Measurements from ENCODE around the gene CCDC93.
A peak's percentile ranks its signal among the peaks of the same experiment; 100 is the strongest.

Gene CCDC93, protein sequence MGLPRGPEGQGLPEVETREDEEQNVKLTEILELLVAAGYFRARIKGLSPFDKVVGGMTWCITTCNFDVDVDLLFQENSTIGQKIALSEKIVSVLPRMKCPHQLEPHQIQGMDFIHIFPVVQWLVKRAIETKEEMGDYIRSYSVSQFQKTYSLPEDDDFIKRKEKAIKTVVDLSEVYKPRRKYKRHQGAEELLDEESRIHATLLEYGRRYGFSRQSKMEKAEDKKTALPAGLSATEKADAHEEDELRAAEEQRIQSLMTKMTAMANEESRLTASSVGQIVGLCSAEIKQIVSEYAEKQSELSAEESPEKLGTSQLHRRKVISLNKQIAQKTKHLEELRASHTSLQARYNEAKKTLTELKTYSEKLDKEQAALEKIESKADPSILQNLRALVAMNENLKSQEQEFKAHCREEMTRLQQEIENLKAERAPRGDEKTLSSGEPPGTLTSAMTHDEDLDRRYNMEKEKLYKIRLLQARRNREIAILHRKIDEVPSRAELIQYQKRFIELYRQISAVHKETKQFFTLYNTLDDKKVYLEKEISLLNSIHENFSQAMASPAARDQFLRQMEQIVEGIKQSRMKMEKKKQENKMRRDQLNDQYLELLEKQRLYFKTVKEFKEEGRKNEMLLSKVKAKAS

DNA sequence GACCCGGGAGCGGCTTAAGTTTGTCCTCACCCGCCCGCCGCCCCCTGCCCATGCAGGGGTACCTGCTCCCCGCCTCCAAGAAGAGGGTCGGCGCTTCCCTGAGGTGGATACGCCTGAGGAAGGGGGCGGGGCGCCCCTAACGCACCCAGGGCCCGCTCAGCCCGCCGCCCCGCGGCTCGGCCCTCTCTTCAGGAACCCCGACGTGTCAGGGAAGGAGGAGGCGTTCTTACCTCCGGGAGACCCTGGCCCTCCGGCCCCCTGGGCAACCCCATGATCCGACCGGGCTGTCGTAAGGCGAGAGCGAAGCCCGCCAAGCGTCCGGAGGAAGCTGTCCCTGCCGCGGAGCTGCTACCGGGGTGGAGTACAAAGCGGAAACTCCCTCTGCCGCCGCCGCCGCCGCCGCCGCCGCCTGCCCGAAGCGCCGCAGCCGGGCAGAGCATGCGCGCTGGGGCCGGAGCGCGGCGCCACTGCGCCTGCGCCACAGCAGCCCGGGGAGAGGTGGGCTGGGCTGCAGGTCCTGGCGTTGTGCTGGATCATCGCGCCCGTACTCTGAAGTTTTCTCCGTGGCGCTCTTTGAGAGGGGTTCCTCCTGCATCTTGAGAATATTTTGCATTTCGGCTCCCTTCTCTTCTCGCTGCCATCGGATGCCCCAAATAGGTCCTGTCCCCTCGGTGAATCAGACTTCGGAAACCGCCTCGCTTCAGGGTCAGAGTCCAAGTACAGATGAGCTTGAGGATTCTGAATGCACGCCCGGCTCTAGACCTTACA, at the start of gene CCDC93:
CCDC93 (minus strand) TSS at position 347 of the 768 bp plus-strand sequence; CDS start at position 272, 75 bp downstream.
- DNase-seq: peak; percentile 89

GRCh38 chr2:118062669-118063068, 48.8 kb upstream of the CCDC93 start:
- DNase-seq: no peak

GRCh38 chr2:118062048-118062447, 48.2 kb upstream of the CCDC93 start:
- DNase-seq: no peak

DNA sequence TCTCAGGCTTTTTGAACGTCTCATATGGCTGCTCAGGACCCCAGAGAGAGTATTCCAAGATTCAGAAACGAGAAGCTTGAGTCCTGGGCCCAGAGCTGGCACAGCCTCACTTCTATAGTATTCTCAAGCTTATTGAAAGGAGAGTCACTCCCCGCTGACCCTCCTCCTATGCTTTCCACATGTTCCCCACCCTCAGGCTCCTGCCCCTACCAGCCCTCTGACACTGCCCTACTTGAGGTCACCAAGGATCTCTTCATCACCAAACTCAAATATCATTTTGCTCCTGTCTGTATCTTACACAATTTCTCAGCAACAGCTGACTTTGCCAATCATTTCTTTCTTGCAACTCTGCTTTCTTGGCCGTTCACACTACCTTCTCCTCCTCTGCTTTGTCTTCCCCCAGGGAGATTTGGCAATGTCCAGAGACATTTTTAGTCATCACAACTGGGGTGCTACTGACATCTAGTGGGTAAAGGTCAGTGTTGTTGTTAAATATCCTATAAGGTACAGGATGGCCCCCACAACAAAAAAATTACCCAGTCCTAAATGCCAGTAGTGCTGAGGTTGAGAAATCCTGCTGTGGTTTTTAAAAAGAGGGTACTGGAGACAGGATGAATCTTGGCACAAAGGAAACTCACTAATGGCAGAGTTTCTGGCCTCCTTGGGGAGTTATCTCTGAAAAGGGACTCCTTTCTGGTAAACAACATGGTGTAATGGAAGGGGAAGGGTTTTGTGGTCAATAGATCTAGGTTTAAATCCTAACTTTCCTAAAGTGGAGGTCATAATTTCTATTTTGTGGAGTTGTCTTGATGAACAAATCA, 47.5 kb upstream of the CCDC93 start:
- no peak for DNase-seq

DNA sequence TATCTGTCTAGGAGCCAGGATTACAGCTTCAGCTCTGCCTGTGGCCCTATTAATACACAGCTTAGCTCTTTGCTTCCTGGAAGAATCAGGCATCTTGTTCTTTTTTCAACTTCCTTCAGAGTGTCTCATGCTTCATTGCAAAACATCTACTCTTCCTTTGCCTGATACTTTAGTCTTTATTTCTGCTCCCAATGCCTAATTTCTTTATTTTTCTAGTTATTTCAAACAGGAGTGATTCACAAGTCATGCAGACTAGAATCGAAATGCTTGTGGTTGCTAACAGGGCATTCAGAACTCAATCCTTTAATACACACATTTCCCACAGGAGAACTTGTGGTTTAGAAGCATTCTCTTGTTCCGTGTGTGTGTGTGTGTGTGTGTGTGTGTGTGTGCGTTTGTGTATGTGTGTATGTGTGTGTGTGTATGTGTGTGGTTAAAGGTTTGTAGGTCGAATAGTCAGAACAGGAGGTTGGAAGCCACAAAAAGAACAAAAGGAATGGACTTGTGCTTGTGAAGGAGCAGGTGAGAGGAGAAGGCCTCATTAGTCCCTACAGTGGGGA, 46.1 kb upstream of the CCDC93 start:
- DNase-seq: no peak

DNA sequence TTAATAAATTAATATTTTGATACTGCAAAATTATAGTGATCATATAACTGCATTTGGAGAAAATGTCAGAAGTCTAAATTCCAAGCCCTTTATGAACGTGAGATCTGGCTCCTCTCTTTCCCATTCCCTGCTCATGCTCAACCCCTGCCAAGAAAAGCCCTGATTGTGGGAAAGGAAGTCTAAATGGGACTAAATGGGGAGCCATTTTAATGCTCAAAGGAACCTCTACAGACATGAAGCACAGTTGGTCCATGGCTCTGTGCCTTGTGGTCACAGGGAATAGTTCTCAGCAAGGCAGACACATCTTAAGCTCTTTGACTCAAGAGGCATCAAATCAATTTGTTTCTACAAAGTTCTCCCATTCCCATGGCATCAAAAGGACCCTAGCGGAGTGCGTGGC, 45.1 kb upstream of the CCDC93 start:
- DNase-seq: no peak

GRCh38 chr2:118056801-118057200, 42.9 kb upstream of the CCDC93 start:
- no peak for DNase-seq

DNA sequence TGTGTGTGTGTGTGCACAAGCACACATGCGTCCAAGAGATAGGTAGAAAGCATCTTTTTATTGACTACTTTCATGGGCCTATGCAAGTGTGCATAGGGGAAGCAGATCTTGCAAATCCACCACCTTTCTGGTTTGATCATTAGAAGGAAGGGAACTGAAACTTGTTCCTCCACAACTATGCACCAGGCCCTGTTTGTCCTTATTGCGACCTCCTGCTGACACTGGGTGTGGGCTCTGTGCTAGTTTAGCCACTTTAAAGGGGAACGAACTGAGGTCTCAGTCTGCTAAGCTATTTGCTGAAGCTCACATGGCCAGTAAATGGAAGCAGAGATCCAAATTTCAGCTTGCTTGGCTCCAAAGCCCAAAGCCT, 42.3 kb upstream of the CCDC93 start:
- DNase-seq: no peak

DNA sequence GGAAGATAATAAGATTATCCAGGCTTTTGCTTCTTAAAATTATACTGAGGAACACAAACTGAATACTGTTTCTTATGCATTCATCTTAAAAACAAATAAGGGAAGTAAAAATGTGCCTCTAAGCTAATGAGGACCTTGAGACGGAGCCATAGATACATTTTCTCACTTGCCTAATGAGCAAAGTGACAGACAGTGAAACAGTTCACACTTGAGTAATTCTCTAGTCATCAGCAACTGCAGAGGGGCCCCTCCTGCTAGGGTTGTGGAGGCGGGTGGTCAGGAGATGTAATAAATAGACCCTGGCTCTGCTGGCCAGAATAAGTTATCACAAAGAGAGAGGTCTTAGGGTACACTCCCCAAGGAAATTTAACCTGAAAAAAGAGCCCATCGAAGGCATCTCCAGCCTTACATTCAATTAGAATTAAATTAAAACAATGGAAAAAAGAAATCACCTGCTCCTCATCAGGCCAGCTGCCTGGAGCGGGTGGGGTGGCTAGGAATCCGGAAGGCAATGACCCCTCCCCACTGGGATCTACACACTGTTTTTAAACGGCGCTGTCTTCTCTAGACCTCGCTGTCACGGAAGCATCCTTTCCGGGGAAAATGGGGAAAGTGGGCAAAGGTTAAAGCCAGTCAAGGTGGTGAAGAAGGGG, 41.8 kb upstream of the CCDC93 start:
- no peak for DNase-seq

DNA sequence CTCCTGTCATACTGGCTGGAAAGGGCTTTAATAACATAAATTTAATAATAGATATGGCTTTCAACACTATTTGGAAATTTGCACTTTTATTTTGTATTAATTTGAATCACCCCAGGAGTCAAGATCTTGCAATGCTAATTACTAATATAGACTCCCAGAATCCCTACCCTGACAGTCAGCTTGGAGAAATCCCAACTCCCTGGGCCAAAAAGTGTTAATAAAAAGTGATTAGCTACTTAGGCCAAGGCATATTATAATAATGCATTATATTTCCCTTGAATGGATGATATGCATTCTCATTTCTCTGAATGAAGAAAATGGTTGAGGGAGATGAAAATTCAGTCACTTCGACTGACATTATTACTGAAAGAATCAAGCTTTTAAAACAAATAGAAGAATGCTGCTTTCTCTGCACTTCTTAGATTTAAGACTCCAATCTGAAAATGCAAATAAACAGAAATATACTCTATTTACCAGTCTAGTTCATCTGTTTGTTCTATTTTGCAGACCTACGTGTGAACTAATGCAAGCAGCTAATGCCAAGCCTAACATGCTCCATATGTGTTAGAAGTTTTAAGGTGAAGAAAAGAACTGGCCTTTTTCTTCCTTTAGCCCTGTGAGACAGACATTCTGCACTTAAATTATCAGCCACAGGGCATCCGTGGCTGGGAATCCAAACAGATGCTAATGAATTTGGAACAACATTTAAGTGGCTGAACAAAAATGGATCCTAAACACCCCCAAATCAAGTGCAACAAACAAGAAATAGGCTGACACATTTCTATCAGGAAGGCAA, 40.5 kb upstream of the CCDC93 start:
- DNase-seq: no peak

DNA sequence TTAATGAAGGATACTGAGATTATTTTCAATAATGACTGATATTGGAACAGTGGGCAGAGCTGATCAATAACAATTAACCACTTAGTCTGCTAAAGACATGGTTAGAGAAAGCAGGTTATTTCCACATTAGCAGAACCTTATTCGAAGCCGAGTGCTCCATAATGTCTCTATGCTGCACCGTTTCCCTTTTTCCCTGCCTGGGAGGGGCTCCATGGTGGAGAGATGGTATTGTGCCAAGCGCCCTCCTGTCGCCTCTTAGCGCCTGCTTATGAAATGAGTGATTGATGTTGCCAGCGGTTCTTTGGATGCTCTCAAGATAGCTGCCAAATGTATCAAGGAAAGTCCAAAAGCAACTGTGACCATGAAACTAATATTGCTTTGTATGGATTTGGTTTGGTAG, 39.8 kb upstream of the CCDC93 start:
- DNase-seq: no peak

DNA sequence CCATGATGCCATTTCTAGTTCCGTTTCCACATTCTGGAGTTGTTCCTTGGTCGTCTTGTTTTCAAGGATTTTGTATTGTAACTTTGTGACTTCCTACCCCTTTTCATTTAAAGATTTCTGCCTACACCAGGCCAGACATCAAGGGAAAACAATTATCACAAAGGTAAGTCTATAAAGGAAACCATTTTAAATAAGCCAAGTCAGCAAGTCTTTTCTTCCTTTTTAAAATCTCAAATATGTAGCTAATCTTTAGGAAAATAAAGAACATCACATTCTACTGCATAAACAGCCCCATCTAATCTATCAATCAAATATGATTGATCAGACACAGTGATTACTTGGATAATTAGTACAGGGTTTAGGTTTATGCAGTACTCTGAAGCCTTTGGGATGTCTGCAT, 38.6 kb upstream of the CCDC93 start:
- DNase-seq: no peak

GRCh38 chr2:118051826-118052358, 38.0 kb upstream of the CCDC93 start:
- DNase-seq: no peak

GRCh38 chr2:118050974-118051373, 37.1 kb upstream of the CCDC93 start:
- DNase-seq: no peak

DNA sequence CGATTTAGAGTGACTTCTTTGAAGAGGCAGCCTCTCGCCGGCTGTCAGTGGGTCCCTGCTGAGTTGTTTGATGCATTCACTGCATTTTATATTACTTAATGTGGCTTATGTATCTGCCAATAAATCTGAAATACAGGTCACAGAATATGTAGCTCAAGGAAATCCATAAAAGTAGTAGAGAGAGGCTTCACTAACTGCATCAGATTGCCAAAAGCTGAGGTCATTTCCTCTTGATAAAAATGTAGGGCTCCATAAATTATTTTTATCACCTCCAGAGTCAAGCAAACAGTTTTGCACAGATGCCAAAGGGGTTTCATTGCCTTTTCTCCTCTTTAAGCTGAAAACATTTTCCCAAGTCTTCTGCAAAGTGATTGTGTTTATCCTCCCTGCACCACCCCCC, 36.5 kb upstream of the CCDC93 start:
- DNase-seq: no peak

- DNase-seq: no peak
Measured at GRCh38 chr2:118049816-118050140, 35.9 kb upstream of the CCDC93 start.

- DNase-seq: no peak
Measured at GRCh38 chr2:118049140-118049815, 35.4 kb upstream of the CCDC93 start.

GRCh38 chr2:118048401-118048800, 34.5 kb upstream of the CCDC93 start:
- no peak for DNase-seq

- no peak for DNase-seq
Measured at GRCh38 chr2:118047380-118047826, 33.5 kb upstream of the CCDC93 start.

DNA sequence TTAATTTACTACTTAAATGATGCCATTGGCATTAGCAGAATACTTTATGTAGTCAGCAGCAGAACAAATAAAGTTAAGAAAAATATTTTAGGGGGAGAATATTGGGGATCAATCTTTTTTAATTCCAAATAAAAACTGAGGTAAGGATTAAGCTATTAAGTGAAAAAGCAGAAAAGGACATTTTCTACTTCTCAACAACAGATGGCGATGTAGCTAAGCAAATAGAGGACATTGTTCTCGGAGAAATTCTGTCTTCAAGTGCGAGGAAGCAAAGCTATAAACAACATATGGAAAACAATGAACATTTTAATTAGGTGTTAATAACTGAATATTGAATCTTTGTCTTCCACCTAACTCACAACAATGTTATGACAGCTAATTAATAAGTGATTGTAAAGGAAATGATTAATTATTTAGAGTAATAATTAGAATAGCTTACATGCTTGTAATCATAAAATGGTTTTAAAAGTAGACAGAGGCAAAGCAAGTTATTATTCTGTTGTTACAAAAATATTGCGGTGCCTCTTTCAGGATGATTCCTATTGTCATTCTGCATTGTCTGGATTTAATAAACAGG, 32.9 kb upstream of the CCDC93 start:
- DNase-seq: no peak

Data from activated CD4-positive, CD25-positive, alpha-beta regulatory T cell treated with anti-CD3 and anti-CD28 coated beads, Interleukin-2, amount 50 U/mL, for 72 hours (primary cell).